ENCODE measurements around the gene ASCL5. TPM values are rescaled to one million over a fixed set of nuclear protein-coding genes. Genes with fewer than 3 reads are reported as not detected.

The ASCL5 gene
- total RNA-seq, 1 experiment from 2014 or later, result not detected

GRCh38 chr1:201125800-201126199 lies 1.2 kb downstream of the ASCL5 start:
- Mint-ChIP-seq H3K27ac (ENCODE audit: low read depth, unreplicated experiment) (no peak overlapping the region), H3K4me3 (ENCODE audit: unreplicated experiment) (no peak overlapping the region), H3K36me3 (ENCODE audit: insufficient read depth, unreplicated experiment) (peaks cover 10% of the 10 kb centered on the region), H3K4me1 (ENCODE audit: insufficient read depth, unreplicated experiment) (peaks cover 10% of the 10 kb centered on the region), H3K27me3 (ENCODE audit: insufficient read depth, unreplicated experiment) (peaks cover 13% of the 10 kb centered on the region), H3K9me3 (ENCODE audit: unreplicated experiment) (no peaks in the 10 kb centered on the region)
- CTCF ChIA-PET, result interaction anchor here (0.5 to 3.4 kb wide), 9 partner anchors 12 to 667 kb away, joined by 3 to 24 read pairs (median 3); no protein-coding TSS in a partner anchor
- no TSS peak for BruUV-seq (replicated peaks)
- POLR2A ChIA-PET, result interaction anchor here (1.0 to 1.5 kb wide), 3 partner anchors 12 to 29 kb away, joined by 3 to 5 read pairs (median 3); partner anchors contain the start of gene TMEM9
- no peak for TF ChIP-seq CTCF (IDR thresholded peaks at IDR 0.05; ENCODE audit: unreplicated experiment)
- DNase-seq (ENCODE audit: unreplicated experiment), result no peak
- intact Hi-C loops (cut with micrococcal nuclease), result no loop called here

GRCh38 chr1:201125019-201125418 lies 2.0 kb downstream of the ASCL5 start:
- Mint-ChIP-seq H3K27ac (ENCODE audit: low read depth, unreplicated experiment) (no peak overlapping the region), H3K36me3 (ENCODE audit: insufficient read depth, unreplicated experiment) (peaks cover 10% of the 10 kb centered on the region), H3K27me3 (ENCODE audit: insufficient read depth, unreplicated experiment) (peaks cover 13% of the 10 kb centered on the region), H3K4me3 (ENCODE audit: unreplicated experiment) (no peak overlapping the region), H3K4me1 (ENCODE audit: insufficient read depth, unreplicated experiment) (peaks cover 10% of the 10 kb centered on the region), H3K9me3 (ENCODE audit: unreplicated experiment) (no peaks in the 10 kb centered on the region)
- CTCF ChIA-PET, result interaction anchor here (0.6 to 3.4 kb wide), 6 partner anchors 11 to 152 kb away, joined by 3 to 24 read pairs (median 5); no protein-coding TSS in a partner anchor
- DNase-seq (ENCODE audit: unreplicated experiment), result no peak
- no peak for TF ChIP-seq CTCF (IDR thresholded peaks at IDR 0.05; ENCODE audit: unreplicated experiment)
- POLR2A ChIA-PET, result interaction anchor here (1.1 to 1.5 kb wide), 2 partner anchors 11 to 29 kb away, joined by 3 to 5 read pairs; partner anchors contain the start of gene TMEM9
- BruUV-seq (replicated peaks), result no TSS peak
- intact Hi-C loops (cut with micrococcal nuclease), result no loop called here

- no TSS peak for BruUV-seq (replicated peaks)
- H3K27ac Mint-ChIP-seq (ENCODE audit: low read depth, unreplicated experiment), result no peak overlapping the region
- TF ChIP-seq CTCF (IDR thresholded peaks at IDR 0.05; ENCODE audit: unreplicated experiment), result no peak
- peaks cover 13% of the 10 kb centered on the region for H3K27me3 Mint-ChIP-seq (ENCODE audit: insufficient read depth, unreplicated experiment)
- ChIA-PET POLR2A (interaction anchor here (0.9 to 1.1 kb wide), 2 partner anchors 12 to 229 kb away, joined by 3 read pairs; partner anchors contain the start of gene INAVA), CTCF (interaction anchor here (0.7 to 3.4 kb wide), 3 partner anchors 10 to 422 kb away, joined by 3 to 24 read pairs (median 7); no protein-coding TSS in a partner anchor)
- H3K9me3 Mint-ChIP-seq (ENCODE audit: unreplicated experiment), result no peaks in the 10 kb centered on the region
- H3K36me3 Mint-ChIP-seq (ENCODE audit: insufficient read depth, unreplicated experiment), result peaks cover 10% of the 10 kb centered on the region
- H3K4me1 Mint-ChIP-seq (ENCODE audit: insufficient read depth, unreplicated experiment), result peaks cover 10% of the 10 kb centered on the region
- peak; percentile 30 for DNase-seq (ENCODE audit: unreplicated experiment)
- no peak overlapping the region for H3K4me3 Mint-ChIP-seq (ENCODE audit: unreplicated experiment)
- intact Hi-C loops (cut with micrococcal nuclease), result no loop called here
Observed at GRCh38 chr1:201123866-201124265, 3.1 kb downstream of the ASCL5 start.

- H3K27me3 Mint-ChIP-seq (ENCODE audit: insufficient read depth, unreplicated experiment), result peaks cover 13% of the 10 kb centered on the region
- BruUV-seq (replicated peaks), result no TSS peak
- ChIA-PET CTCF (interaction anchor here (0.6 to 2.0 kb wide), 8 partner anchors 9 to 563 kb away, joined by 3 to 25 read pairs (median 4); no protein-coding TSS in a partner anchor), POLR2A (interaction anchor here (0.8 to 0.9 kb wide), 2 partner anchors 11 to 47 kb away, joined by 3 to 4 read pairs; partner anchors contain the start of gene CACNA1S)
- peak; percentile 50 for DNase-seq (ENCODE audit: unreplicated experiment)
- no peak for TF ChIP-seq CTCF (IDR thresholded peaks at IDR 0.05; ENCODE audit: unreplicated experiment)
- no peak overlapping the region for H3K4me3 Mint-ChIP-seq (ENCODE audit: unreplicated experiment)
- peaks cover 10% of the 10 kb centered on the region for H3K36me3 Mint-ChIP-seq (ENCODE audit: insufficient read depth, unreplicated experiment)
- intact Hi-C loops (cut with micrococcal nuclease), result no loop called here
- H3K9me3 Mint-ChIP-seq (ENCODE audit: unreplicated experiment), result no peaks in the 10 kb centered on the region
- no peak overlapping the region for H3K27ac Mint-ChIP-seq (ENCODE audit: low read depth, unreplicated experiment)
- H3K4me1 Mint-ChIP-seq (ENCODE audit: insufficient read depth, unreplicated experiment), result peaks cover 10% of the 10 kb centered on the region
Observed at GRCh38 chr1:201122321-201122957, 4.5 kb downstream of the ASCL5 start.
